Endothelial cell (in vitro differentiated cells): ENCODE measurements around the gene FBXO24. TPM values are rescaled to one million over a fixed set of nuclear protein-coding genes. Genes with fewer than 3 reads are reported as not detected.

Experiments used
- DNase-seq: peaks from one replicate; pipeline ENCODE4 v3.0.0; 2021; ENCODE audit warnings: low spot score
- H3K27ac Mint-ChIP-seq: one replicate; pipeline ENCODE4 v1.8.0; 2021; ENCODE audit warnings: mixed read lengths, inconsistent platforms; ENCODE audit not compliant: unreplicated experiment
- H3K27me3 Mint-ChIP-seq: one replicate; pipeline ENCODE4 v1.8.0; 2021; ENCODE audit warnings: mild to moderate bottlenecking, moderate library complexity, mixed read lengths, inconsistent platforms; ENCODE audit not compliant: unreplicated experiment
- H3K36me3 Mint-ChIP-seq: one replicate; pipeline ENCODE4 v1.8.0; 2021; ENCODE audit warnings: mild to moderate bottlenecking, low read depth, mixed read lengths, inconsistent platforms; ENCODE audit not compliant: unreplicated experiment
- H3K4me1 Mint-ChIP-seq: one replicate; pipeline ENCODE4 v1.8.0; 2021; ENCODE audit warnings: mild to moderate bottlenecking, mixed read lengths, inconsistent platforms; ENCODE audit not compliant: unreplicated experiment
- H3K4me3 Mint-ChIP-seq: one replicate; pipeline ENCODE4 v1.8.0; 2021; ENCODE audit warnings: mild to moderate bottlenecking, mixed read lengths, inconsistent platforms; ENCODE audit not compliant: unreplicated experiment
- H3K9me3 Mint-ChIP-seq: one replicate; pipeline ENCODE4 v1.8.0; 2021; ENCODE audit warnings: mixed read lengths, inconsistent platforms; ENCODE audit not compliant: unreplicated experiment
- total RNA-seq: library from RNA; stranded (reverse); fragmentation: NEBNext Ultra II Directional; extraction: Animal tissue kit (Norgen Biotek cat#: 25700); gene quantifications from one replicate; pipeline ENCODE4 v1.2.1, GENCODE V29; 2021; ENCODE audit not compliant: unreplicated experiment
- TF ChIP-seq, protein P1 (sequence below): fragments of 200-600 bp; sonication (generic); IDR thresholded peaks from one replicate; pipeline ENCODE4 v1.5.0; 2021; ENCODE audit warnings: antibody characterized with exemption; ENCODE audit not compliant: unreplicated experiment

The FBXO24 gene
- total RNA-seq, 1 donor from 2014 or later: 1.3 TPM

DNA sequence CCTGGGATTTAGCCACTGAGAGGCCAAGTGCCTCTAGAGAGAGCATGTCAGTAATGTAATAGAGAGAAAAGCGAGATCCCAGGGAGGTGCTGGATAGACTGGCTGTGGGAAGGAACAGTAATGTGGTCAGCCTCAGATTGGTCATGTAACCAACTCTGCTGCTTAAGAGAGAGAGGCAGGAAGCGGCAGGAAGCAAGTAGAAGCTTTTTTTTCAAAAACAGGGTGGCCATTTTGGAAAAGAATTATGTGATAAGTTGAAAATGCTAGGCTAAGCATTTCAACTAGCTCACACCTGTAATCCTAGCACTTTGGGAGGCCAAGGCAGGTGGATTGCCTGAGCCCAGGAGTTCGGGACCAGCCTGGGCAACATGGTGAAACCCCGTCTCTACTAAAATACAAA, 12.3 kb downstream of the FBXO24 start:
- no peaks in the 10 kb centered on the region for H3K36me3 Mint-ChIP-seq
- no peak overlapping the region for H3K27ac Mint-ChIP-seq
- no peak for DNase-seq
- no peak overlapping the region for H3K4me3 Mint-ChIP-seq
- H3K4me1 Mint-ChIP-seq: peaks cover 2% of the 10 kb centered on the region
- H3K27me3 Mint-ChIP-seq: peaks cover 4% of the 10 kb centered on the region
- H3K9me3 Mint-ChIP-seq: no peaks in the 10 kb centered on the region
- TF ChIP-seq, protein P1, sequence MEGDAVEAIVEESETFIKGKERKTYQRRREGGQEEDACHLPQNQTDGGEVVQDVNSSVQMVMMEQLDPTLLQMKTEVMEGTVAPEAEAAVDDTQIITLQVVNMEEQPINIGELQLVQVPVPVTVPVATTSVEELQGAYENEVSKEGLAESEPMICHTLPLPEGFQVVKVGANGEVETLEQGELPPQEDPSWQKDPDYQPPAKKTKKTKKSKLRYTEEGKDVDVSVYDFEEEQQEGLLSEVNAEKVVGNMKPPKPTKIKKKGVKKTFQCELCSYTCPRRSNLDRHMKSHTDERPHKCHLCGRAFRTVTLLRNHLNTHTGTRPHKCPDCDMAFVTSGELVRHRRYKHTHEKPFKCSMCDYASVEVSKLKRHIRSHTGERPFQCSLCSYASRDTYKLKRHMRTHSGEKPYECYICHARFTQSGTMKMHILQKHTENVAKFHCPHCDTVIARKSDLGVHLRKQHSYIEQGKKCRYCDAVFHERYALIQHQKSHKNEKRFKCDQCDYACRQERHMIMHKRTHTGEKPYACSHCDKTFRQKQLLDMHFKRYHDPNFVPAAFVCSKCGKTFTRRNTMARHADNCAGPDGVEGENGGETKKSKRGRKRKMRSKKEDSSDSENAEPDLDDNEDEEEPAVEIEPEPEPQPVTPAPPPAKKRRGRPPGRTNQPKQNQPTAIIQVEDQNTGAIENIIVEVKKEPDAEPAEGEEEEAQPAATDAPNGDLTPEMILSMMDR: no peak

DNA sequence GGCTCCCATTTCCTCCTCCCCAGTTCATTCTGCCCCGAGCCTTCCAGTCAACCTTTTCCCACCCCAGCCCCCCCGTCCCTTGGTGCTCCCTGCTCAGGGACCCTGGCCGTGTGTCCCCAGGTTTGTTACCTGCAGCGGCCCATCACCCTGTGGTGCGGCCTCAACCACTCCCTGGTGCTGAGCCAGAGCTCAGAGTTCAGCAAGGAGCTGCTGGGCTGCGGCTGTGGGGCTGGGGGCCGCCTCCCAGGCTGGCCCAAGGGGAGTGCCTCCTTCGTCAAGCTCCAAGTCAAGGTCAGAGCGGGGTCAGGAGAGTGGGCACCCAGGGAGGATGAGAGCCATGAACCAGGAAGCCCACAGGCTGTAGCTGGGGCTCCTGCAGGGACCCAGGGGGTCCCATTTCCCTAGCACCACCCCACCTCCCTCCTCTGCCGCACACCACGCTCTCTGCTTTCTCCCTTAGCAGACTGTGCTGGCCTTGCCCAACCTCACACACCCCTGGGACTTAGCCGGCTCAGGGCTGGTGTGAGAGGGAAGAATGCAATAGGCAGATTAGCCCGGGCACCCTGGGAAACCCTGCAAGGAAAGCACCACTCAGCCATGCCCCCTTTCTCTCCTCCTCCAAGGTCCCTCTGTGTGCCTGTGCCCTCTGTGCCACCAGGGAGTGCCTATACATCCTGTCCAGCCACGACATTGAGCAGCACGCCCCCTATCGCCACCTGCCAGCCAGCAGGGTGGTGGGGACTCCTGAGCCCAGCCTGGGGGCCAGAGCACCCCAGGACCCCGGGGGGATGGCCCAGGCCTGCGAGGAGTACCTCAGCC, 14.0 kb downstream of the FBXO24 start:
- no peak for DNase-seq
- H3K4me1 Mint-ChIP-seq: peaks cover 2% of the 10 kb centered on the region
- H3K36me3 Mint-ChIP-seq: no peaks in the 10 kb centered on the region
- no peak overlapping the region for H3K27ac Mint-ChIP-seq
- H3K9me3 Mint-ChIP-seq: no peaks in the 10 kb centered on the region
- no peak overlapping the region for H3K4me3 Mint-ChIP-seq
- TF ChIP-seq, protein P1: no peak
- H3K27me3 Mint-ChIP-seq: peaks cover 4% of the 10 kb centered on the region

DNA sequence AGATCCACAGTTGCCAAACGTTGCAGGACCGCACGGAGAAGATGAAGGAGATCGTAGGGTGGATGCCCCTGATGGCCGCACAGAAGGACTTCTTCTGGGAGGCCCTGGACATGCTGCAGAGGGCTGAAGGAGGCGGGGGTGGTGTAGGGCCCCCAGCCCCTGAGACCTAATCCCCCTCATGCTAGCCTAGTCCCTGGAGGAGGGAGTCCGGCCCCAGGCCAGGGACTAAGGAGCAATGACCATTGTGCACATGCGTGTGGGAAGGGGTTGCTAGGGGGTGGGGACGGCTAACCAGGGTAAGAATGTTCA, 14.6 kb downstream of the FBXO24 start:
- H3K4me1 Mint-ChIP-seq: peaks cover 2% of the 10 kb centered on the region
- H3K27me3 Mint-ChIP-seq: peaks cover 5% of the 10 kb centered on the region
- TF ChIP-seq, protein P1: no peak
- no peaks in the 10 kb centered on the region for H3K9me3 Mint-ChIP-seq
- H3K36me3 Mint-ChIP-seq: no peaks in the 10 kb centered on the region
- no peak overlapping the region for H3K27ac Mint-ChIP-seq
- no peak for DNase-seq
- H3K4me3 Mint-ChIP-seq: no peak overlapping the region

DNA sequence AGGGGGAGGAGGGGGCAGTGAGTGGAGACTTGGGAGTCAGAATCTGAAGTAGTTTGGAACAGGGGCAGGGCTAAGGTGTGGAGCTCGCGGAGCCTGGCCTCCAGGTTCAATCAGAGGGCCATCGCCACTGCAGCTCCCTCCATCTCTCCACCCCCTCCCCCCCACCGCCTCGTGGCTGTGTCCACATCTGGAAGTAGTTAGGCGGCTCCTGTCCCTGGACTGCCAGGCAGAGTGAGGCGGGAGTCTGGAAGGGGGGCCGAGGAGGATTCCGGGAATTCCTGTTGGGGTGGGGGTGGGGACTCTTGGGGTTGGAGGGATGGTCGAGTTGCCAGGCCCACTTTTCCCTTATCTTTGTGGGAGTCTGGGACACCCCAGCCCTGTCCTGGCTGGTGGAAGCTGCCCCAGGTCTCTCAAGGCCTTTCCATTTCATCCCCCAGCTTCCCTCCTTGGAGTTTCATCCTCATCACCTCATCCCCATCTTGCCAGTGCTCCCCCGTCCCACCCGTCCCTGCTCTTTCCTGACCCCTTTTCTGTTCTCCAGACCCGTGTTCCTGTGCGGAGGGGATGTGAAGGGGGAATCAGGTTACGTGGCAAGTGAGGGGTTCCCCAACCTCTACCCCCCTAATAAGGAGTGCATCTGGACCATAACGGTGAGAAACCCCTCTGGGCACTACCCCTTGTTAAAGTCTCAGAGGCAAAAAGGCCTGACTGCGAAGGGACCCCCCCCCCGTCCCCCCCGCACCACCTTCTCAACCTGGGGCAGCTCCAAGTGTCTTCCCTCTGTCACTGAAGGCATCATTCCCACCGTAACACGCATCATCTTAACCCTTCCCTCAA, 17.0 kb downstream of the FBXO24 start:
- H3K9me3 Mint-ChIP-seq: no peaks in the 10 kb centered on the region
- H3K36me3 Mint-ChIP-seq: no peaks in the 10 kb centered on the region
- peaks cover 5% of the 10 kb centered on the region for H3K27me3 Mint-ChIP-seq
- no peak for DNase-seq
- TF ChIP-seq, protein P1: no peak
- no peak overlapping the region for H3K27ac Mint-ChIP-seq
- peaks cover 2% of the 10 kb centered on the region for H3K4me1 Mint-ChIP-seq
- H3K4me3 Mint-ChIP-seq: no peak overlapping the region

DNA sequence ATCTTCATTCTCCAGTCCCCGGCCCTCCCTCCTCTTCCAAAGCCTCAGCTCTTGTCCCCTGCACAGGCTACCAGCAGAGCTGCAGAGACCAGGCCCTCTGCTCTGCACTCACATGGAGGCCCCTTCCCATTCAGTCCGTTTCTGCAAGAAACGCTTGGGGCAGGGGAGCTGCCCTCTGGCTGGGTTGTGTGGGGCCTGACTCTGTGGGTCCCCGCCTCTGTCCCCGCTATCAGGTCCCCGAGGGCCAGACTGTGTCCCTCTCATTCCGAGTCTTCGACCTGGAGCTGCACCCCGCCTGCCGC, 17.5 kb downstream of the FBXO24 start:
- Mint-ChIP-seq H3K4me3 (no peak overlapping the region), H3K4me1 (peaks cover 2% of the 10 kb centered on the region), H3K9me3 (no peaks in the 10 kb centered on the region), H3K36me3 (no peaks in the 10 kb centered on the region), H3K27ac (no peak overlapping the region), H3K27me3 (peaks cover 5% of the 10 kb centered on the region)
- TF ChIP-seq, protein P1: no peak
- no peak for DNase-seq
